HCT116 (cell line): ENCODE data around the gene HMCN2. TPM values are rescaled to one million over a fixed set of nuclear protein-coding genes. Genes with fewer than 3 reads are reported as not detected.

ENCODE experiments used
- ATAC-seq: fragments of 200-7000 bp; cut with Tn5 transposase; 2 replicates; pipeline ENCODE4 v1.9.1; 2020; ENCODE audit warnings: mild to moderate bottlenecking, moderate library complexity
- BruUV-seq: library from RNA; stranded (reverse); fragments of 400-500 nt; replicated peaks from 2 replicates; lab custom pipeline; 2021; lab: Mats Ljungman, UMichigan
- CTCF ChIA-PET: fragments of 300-600 bp; sonication (Branson Sonifier 250); formaldehyde crosslinking; loops from one replicate; lab custom pipeline; 2021; ENCODE audit warnings: antibody characterized with exemption; lab: Charles Lee
- POLR2A ChIA-PET: fragments of 300-600, 350-600 bp; sonication (Branson Sonifier 250); formaldehyde crosslinking; loops from one replicate; lab custom pipeline; 2021; ENCODE audit warnings: antibody characterized with exemption; lab: Charles Lee
- RAD21 ChIA-PET, 2 experiments: fragments of 300-600 bp; sonication (Branson Sonifier 250); formaldehyde crosslinking; loops; one replicate each; lab custom pipeline; 2023; ENCODE audit warnings: low total read pairs in 2 of 2; ENCODE audit not compliant: uncharacterized antibody in 2 of 2, unreplicated experiment in 2 of 2, low non-redundant PET in 1 of 2; lab: Charles Lee
- DNase-seq: peaks from one replicate; pipeline ENCODE4 v3.0.0-alpha.2; 2010; ENCODE audit warnings: low read depth, low spot score
- H2AFZ ChIP-seq: fragments of 200-600 bp; shearing (Covaris generic), sonication (generic); 2 replicates; pipeline ENCODE4 v1.6.1; 2017; ENCODE audit warnings: low read depth, mixed run types, mixed read lengths, antibody characterized with exemption, low read length; ENCODE audit not compliant: poor library complexity, severe bottlenecking
- H3K27ac ChIP-seq: 2 replicates; pipeline ENCODE4 v1.5.1; 2012; ENCODE audit warnings: low read depth, low read length
- H3K27me3 ChIP-seq: fragments of 200-600 bp; sonication (generic); 2 replicates; pipeline ENCODE4 v1.6.1; 2016; ENCODE audit warnings: mixed run types, low read length, mixed read lengths; ENCODE audit not compliant: insufficient read depth
- H3K36me3 ChIP-seq, 2 experiments: fragments of 200-500 bp in 1 of 2; fragments of 200-600 bp in 1 of 2; sonication (Bioruptor generic) in 1 of 2; sonication (generic) in 1 of 2; 2 replicates each; pipeline versions ENCODE4 v1.5.1 to v1.6.1; 2014 to 2016; ENCODE audit warnings: low read length in 2 of 2, inconsistent platforms in 1 of 2, mixed read lengths in 1 of 2, mixed run types in 1 of 2; ENCODE audit not compliant: insufficient read depth in 2 of 2, control insufficient read depth in 1 of 2
- H3K4me1 ChIP-seq, 2 experiments: fragments of 200-600 bp in 1 of 2; sonication (generic) in 1 of 2; 2 replicates each; pipeline versions ENCODE4 v1.5.1 to v1.6.1; 2012 to 2017; ENCODE audit warnings: low read length in 2 of 2, inconsistent platforms in 1 of 2, mild to moderate bottlenecking in 1 of 2, mixed read lengths in 1 of 2, mixed run types in 1 of 2, moderate library complexity in 1 of 2; ENCODE audit not compliant: insufficient read depth in 2 of 2, control insufficient read depth in 1 of 2
- H3K4me2 ChIP-seq: fragments of 200-600 bp; sonication (generic); 2 replicates; pipeline ENCODE4 v1.6.1; 2017; ENCODE audit warnings: mixed run types, low read length, mixed read lengths
- H3K4me3 ChIP-seq, 2 experiments: fragments of 200-600 bp in 1 of 2; sonication (generic) in 1 of 2; replicated peaks in 1 of 2; 2 replicates each; pipeline ENCODE4 v1.5.1; 2011 to 2016; ENCODE audit warnings: low read length in 2 of 2, control low read depth in 1 of 2, low read depth in 1 of 2, mild to moderate bottlenecking in 1 of 2, mixed read lengths in 1 of 2, mixed run types in 1 of 2
- H3K79me2 ChIP-seq: fragments of 200-600 bp; sonication (generic); 2 replicates; pipeline ENCODE4 v1.6.1; 2017; ENCODE audit warnings: mild to moderate bottlenecking, mixed run types, low read length, moderate library complexity, mixed read lengths; ENCODE audit not compliant: insufficient read depth
- H3K9ac ChIP-seq: fragments of 200-600 bp; sonication (generic); 2 replicates; pipeline ENCODE4 v1.6.1; 2016; ENCODE audit warnings: low read length, mixed read lengths
- H3K9me2 ChIP-seq: fragments of 200-600 bp; sonication (generic), shearing (Covaris generic); 2 replicates; pipeline ENCODE4 v1.6.1; 2017; ENCODE audit warnings: mixed run types, mild to moderate bottlenecking, moderate library complexity; ENCODE audit not compliant: insufficient read depth
- H3K9me3 ChIP-seq, 2 experiments: fragments of 200-500 bp in 1 of 2; fragments of 200-600 bp in 1 of 2; sonication (Bioruptor generic) in 1 of 2; sonication (generic) in 1 of 2; 2 replicates each; pipeline ENCODE4 v1.6.1; 2014 to 2017; ENCODE audit warnings: low read length in 2 of 2, mixed read lengths in 2 of 2, inconsistent platforms in 1 of 2, low read depth in 1 of 2, mild to moderate bottlenecking in 1 of 2, mixed run types in 1 of 2, moderate library complexity in 1 of 2; ENCODE audit not compliant: control insufficient read depth in 1 of 2, insufficient read depth in 1 of 2
- H4K20me1 ChIP-seq: fragments of 200-600 bp; sonication (generic), shearing (Covaris generic); 2 replicates; pipeline ENCODE4 v1.6.1; 2017; ENCODE audit warnings: mixed run types, mild to moderate bottlenecking, moderate library complexity; ENCODE audit not compliant: insufficient read depth
- ATF3 ChIP-seq: IDR thresholded peaks from 2 replicates; pipeline ENCODE4 v1.6.1; 2012
- CBX3 ChIP-seq: IDR thresholded peaks from 2 replicates; pipeline ENCODE4 v1.6.1; 2012; ENCODE audit warnings: low read depth
- EGR1 ChIP-seq: IDR thresholded peaks from 2 replicates; pipeline ENCODE4 v1.6.1; 2012; ENCODE audit warnings: low read depth
- EZH2 ChIP-seq: fragments of 200-600 bp; sonication (generic); IDR thresholded peaks from 2 replicates; pipeline ENCODE4 v1.6.1; 2017; ENCODE audit warnings: antibody characterized with exemption, mixed run types
- FOSL1 ChIP-seq: IDR thresholded peaks from 2 replicates; pipeline ENCODE4 v1.6.1; 2012; ENCODE audit warnings: low read depth
- JUND ChIP-seq: IDR thresholded peaks from 2 replicates; pipeline ENCODE4 v1.6.1; 2012
- POLR2A ChIP-seq: IDR thresholded peaks from 2 replicates; pipeline ENCODE4 v1.7.0; 2011; ENCODE audit warnings: borderline replicate concordance; ENCODE audit not compliant: insufficient read depth, insufficient read length; ENCODE audit errors: extremely low read depth
- RAD21 ChIP-seq: IDR thresholded peaks from 2 replicates; pipeline ENCODE4 v1.6.1; 2012; ENCODE audit warnings: low read depth, mild to moderate bottlenecking
- SIN3A ChIP-seq: IDR thresholded peaks from 2 replicates; pipeline ENCODE4 v1.6.1; 2012; ENCODE audit warnings: low read depth
- SRF ChIP-seq: IDR thresholded peaks from 2 replicates; pipeline ENCODE4 v1.6.1; 2012; ENCODE audit warnings: low read depth
- TCF7L2 ChIP-seq: IDR thresholded peaks from 2 replicates; pipeline ENCODE4 v1.7.0; 2011; ENCODE audit warnings: borderline replicate concordance, inconsistent platforms; ENCODE audit not compliant: insufficient read depth, insufficient read length; ENCODE audit errors: extremely low read depth
- YY1 ChIP-seq: IDR thresholded peaks from 2 replicates; pipeline ENCODE4 v1.6.1; 2011; ENCODE audit warnings: low read length, low read depth, moderate library complexity, mild to moderate bottlenecking; ENCODE audit not compliant: insufficient replicate concordance; ENCODE audit errors: extremely low read depth
- ZNF274 ChIP-seq: fragments of 200-500 bp; sonication (Bioruptor generic); IDR thresholded peaks from 2 replicates; pipeline ENCODE4 v1.6.1; 2014; ENCODE audit warnings: mild to moderate bottlenecking, low read depth, low read length, inconsistent platforms
- intact Hi-C: fragments of 100-400 bp; cut with micrococcal nuclease; formaldehyde crosslinking; loops from 2 replicates; pipeline ENCODE4 v1.10.0; 2022
- total RNA-seq: library from RNA; stranded (reverse); gene quantifications from one replicate; pipeline ENCODE4 v1.2.1, GENCODE V29; 2021; ENCODE audit not compliant: unreplicated experiment
- TF ChIP-seq, protein P1 (sequence below): IDR thresholded peaks from 2 replicates; pipeline ENCODE4 v1.6.1; 2012; ENCODE audit warnings: low read depth
- TF ChIP-seq, protein P2 (sequence below), 3 experiments: fragments of 200-600 bp in 1 of 3; sonication (generic) in 1 of 3; IDR thresholded peaks in 2 of 3; conservative IDR thresholded peaks in 1 of 3; 2 replicates each; pipeline ENCODE4 v1.5.1; 2012 to 2017; ENCODE audit warnings: low read depth in 2 of 3, low read length in 2 of 3, antibody characterized with exemption in 1 of 3, borderline replicate concordance in 1 of 3, control low read depth in 1 of 3, mild to moderate bottlenecking in 1 of 3, mixed read lengths in 1 of 3, mixed run types in 1 of 3, moderate library complexity in 1 of 3; ENCODE audit not compliant: insufficient read depth in 1 of 3

The HMCN2 gene
- total RNA-seq, 1 experiment from 2014 or later = 0.22 TPM

DNA sequence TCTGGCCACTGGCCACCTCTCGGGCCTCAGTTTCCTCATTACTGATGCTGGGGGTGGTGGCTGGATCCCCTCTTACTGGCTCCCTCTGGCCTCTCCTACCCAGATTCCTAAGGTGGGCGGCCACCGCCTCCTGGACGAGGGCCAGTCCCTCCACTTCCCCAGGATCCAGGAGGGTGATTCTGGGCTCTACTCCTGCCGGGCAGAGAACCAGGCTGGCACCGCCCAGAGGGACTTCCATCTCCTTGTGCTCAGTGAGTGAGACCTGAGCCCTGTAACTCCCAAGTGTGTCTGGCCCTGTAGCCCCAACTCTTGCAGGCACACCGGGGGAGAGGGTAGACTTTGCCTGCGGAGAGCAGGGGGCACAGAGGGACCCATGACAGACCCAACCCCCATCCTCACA lies 83.3 kb downstream of the HMCN2 start:
- no TSS peak for BruUV-seq
- H4K20me1 ChIP-seq = no peaks in the 10 kb centered on the region
- intact Hi-C loops = no loop called here

GRCh38 chr9:130349398-130349797 lies 83.8 kb downstream of the HMCN2 start:
- no peak overlapping the region for H3K4me2 ChIP-seq
- no peaks in the 10 kb centered on the region for H3K36me3 ChIP-seq
- ChIA-PET CTCF (interaction anchor here (0.6 kb wide), 1 partner anchor 1825 kb away, joined by 3 read pairs; no protein-coding TSS in a partner anchor), RAD21 (no interaction called here), POLR2A (no interaction called here)
- H3K27me3 ChIP-seq = no peaks in the 10 kb centered on the region
- no peaks in the 10 kb centered on the region for H3K79me2 ChIP-seq
- H3K4me3 ChIP-seq = no peak overlapping the region
- no peak overlapping the region for H3K9ac ChIP-seq
- no peaks in the 10 kb centered on the region for H3K4me1 ChIP-seq
- intact Hi-C loops = no loop called here
- H3K9me3 ChIP-seq = no peaks in the 10 kb centered on the region
- H2AFZ ChIP-seq = no peak overlapping the region
- ATAC-seq (no peak), DNase-seq (no peak)
- BruUV-seq = no TSS peak
- H4K20me1 ChIP-seq = no peaks in the 10 kb centered on the region
- H3K27ac ChIP-seq = no peak overlapping the region
- H3K9me2 ChIP-seq = no peaks in the 10 kb centered on the region
- TF ChIP-seq TCF7L2 (no peak), SRF (no peak), CBX3 (no peak), ZNF274 (no peak), POLR2A (no peak), JUND (no peak), YY1 (no peak), RAD21 (no peak)
- TF ChIP-seq, protein P1, sequence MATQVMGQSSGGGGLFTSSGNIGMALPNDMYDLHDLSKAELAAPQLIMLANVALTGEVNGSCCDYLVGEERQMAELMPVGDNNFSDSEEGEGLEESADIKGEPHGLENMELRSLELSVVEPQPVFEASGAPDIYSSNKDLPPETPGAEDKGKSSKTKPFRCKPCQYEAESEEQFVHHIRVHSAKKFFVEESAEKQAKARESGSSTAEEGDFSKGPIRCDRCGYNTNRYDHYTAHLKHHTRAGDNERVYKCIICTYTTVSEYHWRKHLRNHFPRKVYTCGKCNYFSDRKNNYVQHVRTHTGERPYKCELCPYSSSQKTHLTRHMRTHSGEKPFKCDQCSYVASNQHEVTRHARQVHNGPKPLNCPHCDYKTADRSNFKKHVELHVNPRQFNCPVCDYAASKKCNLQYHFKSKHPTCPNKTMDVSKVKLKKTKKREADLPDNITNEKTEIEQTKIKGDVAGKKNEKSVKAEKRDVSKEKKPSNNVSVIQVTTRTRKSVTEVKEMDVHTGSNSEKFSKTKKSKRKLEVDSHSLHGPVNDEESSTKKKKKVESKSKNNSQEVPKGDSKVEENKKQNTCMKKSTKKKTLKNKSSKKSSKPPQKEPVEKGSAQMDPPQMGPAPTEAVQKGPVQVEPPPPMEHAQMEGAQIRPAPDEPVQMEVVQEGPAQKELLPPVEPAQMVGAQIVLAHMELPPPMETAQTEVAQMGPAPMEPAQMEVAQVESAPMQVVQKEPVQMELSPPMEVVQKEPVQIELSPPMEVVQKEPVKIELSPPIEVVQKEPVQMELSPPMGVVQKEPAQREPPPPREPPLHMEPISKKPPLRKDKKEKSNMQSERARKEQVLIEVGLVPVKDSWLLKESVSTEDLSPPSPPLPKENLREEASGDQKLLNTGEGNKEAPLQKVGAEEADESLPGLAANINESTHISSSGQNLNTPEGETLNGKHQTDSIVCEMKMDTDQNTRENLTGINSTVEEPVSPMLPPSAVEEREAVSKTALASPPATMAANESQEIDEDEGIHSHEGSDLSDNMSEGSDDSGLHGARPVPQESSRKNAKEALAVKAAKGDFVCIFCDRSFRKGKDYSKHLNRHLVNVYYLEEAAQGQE = no peak

More for the DNA sequence above, 83.3 kb downstream of the HMCN2 start:
- H3K4me1 ChIP-seq = no peaks in the 10 kb centered on the region
- ChIA-PET CTCF (no interaction called here), POLR2A (no interaction called here), RAD21 (no interaction called here)
- H3K4me2 ChIP-seq = no peak overlapping the region
- H3K27ac ChIP-seq = no peak overlapping the region
- TF ChIP-seq EZH2 (no peak), EGR1 (no peak), ATF3 (no peak), SIN3A (no peak), YY1 (no peak), FOSL1 (no peak), POLR2A (no peak)
- TF ChIP-seq, protein P2, sequence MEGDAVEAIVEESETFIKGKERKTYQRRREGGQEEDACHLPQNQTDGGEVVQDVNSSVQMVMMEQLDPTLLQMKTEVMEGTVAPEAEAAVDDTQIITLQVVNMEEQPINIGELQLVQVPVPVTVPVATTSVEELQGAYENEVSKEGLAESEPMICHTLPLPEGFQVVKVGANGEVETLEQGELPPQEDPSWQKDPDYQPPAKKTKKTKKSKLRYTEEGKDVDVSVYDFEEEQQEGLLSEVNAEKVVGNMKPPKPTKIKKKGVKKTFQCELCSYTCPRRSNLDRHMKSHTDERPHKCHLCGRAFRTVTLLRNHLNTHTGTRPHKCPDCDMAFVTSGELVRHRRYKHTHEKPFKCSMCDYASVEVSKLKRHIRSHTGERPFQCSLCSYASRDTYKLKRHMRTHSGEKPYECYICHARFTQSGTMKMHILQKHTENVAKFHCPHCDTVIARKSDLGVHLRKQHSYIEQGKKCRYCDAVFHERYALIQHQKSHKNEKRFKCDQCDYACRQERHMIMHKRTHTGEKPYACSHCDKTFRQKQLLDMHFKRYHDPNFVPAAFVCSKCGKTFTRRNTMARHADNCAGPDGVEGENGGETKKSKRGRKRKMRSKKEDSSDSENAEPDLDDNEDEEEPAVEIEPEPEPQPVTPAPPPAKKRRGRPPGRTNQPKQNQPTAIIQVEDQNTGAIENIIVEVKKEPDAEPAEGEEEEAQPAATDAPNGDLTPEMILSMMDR (IDR thresholded peaks at IDR 0.05 in 2 of 3, conservative IDR thresholded peaks at IDR 0.05 in 1 of 3; ENCODE audit: borderline replicate concordance in 1 of 3, insufficient read depth in 1 of 3, low read depth in 2 of 3, low read length in 2 of 3) = no peak
- ATAC-seq (no peak), DNase-seq (no peak)
- no peak overlapping the region for H2AFZ ChIP-seq
- no peaks in the 10 kb centered on the region for H3K27me3 ChIP-seq
- no peaks in the 10 kb centered on the region for H3K9me3 ChIP-seq
- H3K4me3 ChIP-seq = no peak overlapping the region
- no peaks in the 10 kb centered on the region for H3K9me2 ChIP-seq
- no peaks in the 10 kb centered on the region for H3K36me3 ChIP-seq
- H3K79me2 ChIP-seq = no peaks in the 10 kb centered on the region
- H3K9ac ChIP-seq = no peak overlapping the region
